CD4-positive, alpha-beta T cell (primary cell): ENCODE results near the gene ANKS3. TPM values are rescaled to one million over a fixed set of nuclear protein-coding genes. Genes with fewer than 3 reads are reported as not detected.

Source experiments
- ATAC-seq: fragments of 200-7000 bp; cut with Tn5 transposase; one replicate; pipeline ENCODE4 v1.10.0; 2022; ENCODE audit warnings: mild to moderate bottlenecking; ENCODE audit not compliant: poor library complexity
- CTCF ChIA-PET: fragments of 350-600 bp; sonication (Branson Sonifier 250); formaldehyde crosslinking; loops from one replicate; lab custom pipeline; 2021; ENCODE audit warnings: antibody characterized with exemption, inconsistent platforms; lab: Charles Lee
- POLR2A ChIA-PET: fragments of 350-600 bp; sonication (Branson Sonifier 250); formaldehyde crosslinking; loops from one replicate; lab custom pipeline; 2021; ENCODE audit warnings: antibody characterized with exemption, inconsistent platforms; lab: Charles Lee
- DNase-seq, 14 experiments: peaks; one replicate each; pipeline ENCODE4 v3.0.0-alpha.2; 2013 to 2020; ENCODE audit warnings: mixed read lengths in 2 of 14
- H3K27ac ChIP-seq, 2 donors: one replicate each; pipeline versions ENCODE4 v1.5.1 to v1.7.0; 2013; ENCODE audit warnings: low read length in 2 of 2, low read depth in 1 of 2, mild to moderate bottlenecking in 1 of 2
- H3K27me3 ChIP-seq, 2 experiments: 1 replicate in 1 of 2; 2 replicates in 1 of 2; pipeline versions ENCODE4 v1.6.1 to v1.7.0; 2013; ENCODE audit warnings: low read length in 2 of 2, control low read depth in 1 of 2, mild to moderate bottlenecking in 1 of 2, moderate library complexity in 1 of 2; ENCODE audit not compliant: insufficient read depth in 2 of 2, control insufficient read depth in 1 of 2
- H3K36me3 ChIP-seq: one replicate; pipeline ENCODE4 v1.6.1; 2013; ENCODE audit warnings: low read length, control low read depth; ENCODE audit not compliant: insufficient read depth
- H3K4me1 ChIP-seq: one replicate; pipeline ENCODE4 v1.6.1; 2013; ENCODE audit warnings: low read length, control low read depth; ENCODE audit not compliant: insufficient read depth
- H3K4me3 ChIP-seq: one replicate; pipeline ENCODE4 v1.5.1; 2013; ENCODE audit warnings: mild to moderate bottlenecking, low read length, moderate library complexity
- H3K9me3 ChIP-seq, 2 experiments: 1 replicate in 1 of 2; 2 replicates in 1 of 2; pipeline versions ENCODE4 v1.6.1 to v1.7.0; 2013; ENCODE audit warnings: low read length in 2 of 2, mild to moderate bottlenecking in 2 of 2, control low read depth in 1 of 2, moderate library complexity in 1 of 2; ENCODE audit not compliant: control insufficient read depth in 1 of 2, insufficient read depth in 1 of 2
- H3K27ac Mint-ChIP-seq: one replicate; pipeline ENCODE4 v1.8.0; 2020; ENCODE audit warnings: mixed read lengths
- H3K27me3 Mint-ChIP-seq: one replicate; pipeline ENCODE4 v1.8.0; 2021; ENCODE audit warnings: mixed read lengths
- H3K36me3 Mint-ChIP-seq: one replicate; pipeline ENCODE4 v1.8.0; 2021; ENCODE audit warnings: low read depth, mixed read lengths
- H3K4me1 Mint-ChIP-seq: one replicate; pipeline ENCODE4 v1.8.0; 2021; ENCODE audit warnings: low read depth, mixed read lengths
- H3K4me3 Mint-ChIP-seq: one replicate; pipeline ENCODE4 v1.8.0; 2020; ENCODE audit warnings: mild to moderate bottlenecking, mixed read lengths
- H3K9me3 Mint-ChIP-seq: one replicate; pipeline ENCODE4 v1.8.0; 2020; ENCODE audit warnings: mixed read lengths
- CTCF ChIP-seq: fragments of 200-600 bp; IDR thresholded peaks from one replicate; pipeline ENCODE4 v1.8.0; 2022; ENCODE audit warnings: antibody characterized with exemption, mild to moderate bottlenecking
- intact Hi-C, 2 experiments: fragments of 100-400 bp; cut with DNase I in 1 of 2; cut with micrococcal nuclease in 1 of 2; formaldehyde crosslinking; loops; one replicate each; pipeline versions ENCODE4 v1.15.1 to v1.9.0; 2023 to 2025; cut with DNase I, micrococcal nuclease
- total RNA-seq, 174 experiments: library from RNA in 2 of 174; stranded (reverse) in 2 of 174; gene quantifications; one replicate each; pipeline ENCODE4 v1.2.3 and lab custom pipeline; 2021 to 2026

ANKS3 gene
- total RNA-seq, 2 experiments from 2014 or later, result 13.5 TPM

GRCh38 chr16:4693956-4694641 lies 40.0 kb downstream of the ANKS3 start:
- Histone ChIP-seq H3K27ac (peak overlapping the region in 1 of 2 donors; percentile 65), H3K27me3 (no peaks in the 10 kb centered on the region), H3K4me1 (peaks cover 25% of the 10 kb centered on the region), H3K36me3 (peaks cover 40% of the 10 kb centered on the region), H3K4me3 (peak overlapping the region; percentile 62), H3K9me3 (no peaks in the 10 kb centered on the region)
- no peaks in the 10 kb centered on the region for H3K9me3 Mint-ChIP-seq
- no peaks in the 10 kb centered on the region for H3K27me3 Mint-ChIP-seq
- ATAC-seq (peak; percentile 47), DNase-seq (peak; percentile 32 to 84 (median 54))
- peak overlapping the region; percentile 89 for H3K27ac Mint-ChIP-seq
- peaks cover 7% of the 10 kb centered on the region for H3K4me1 Mint-ChIP-seq
- POLR2A ChIA-PET, result interaction anchor here (0.5 to 2.3 kb wide), 16 partner anchors 8 to 217 kb away, joined by 3 to 34 read pairs (median 6); partner anchors contain the start of genes ANKS3, DNAAF8, MGRN1 and ROGDI
- peaks cover 25% of the 10 kb centered on the region for H3K36me3 Mint-ChIP-seq
- intact Hi-C loops, result loop anchor here (1.0 to 10.0 kb wide), 10 partner anchors 29 to 401 kb away; partner anchors contain the start of genes MGRN1 (in 2 of the 2), ANKS3 (in 1 of the 2), DNAAF8 (in 1 of the 2) and DNAJA3 (in 1 of the 2)
- CTCF ChIA-PET, result interaction anchor here (0.6 to 1.5 kb wide), 5 partner anchors 40 to 440 kb away, joined by 3 to 7 read pairs (median 4); partner anchors contain the start of genes ANKS3, DNAAF8 and MGRN1
- H3K4me3 Mint-ChIP-seq, result peak overlapping the region; percentile 85
- no peak for TF ChIP-seq CTCF

GRCh38 chr16:4693296-4693955 lies 40.6 kb downstream of the ANKS3 start, which contains the start of gene NUDT16L1:
Gene NUDT16L1, plus strand, starts transcription at chr16:4693562. Its CDS starts 165 bp downstream, at chr16:4693727.
- Mint-ChIP-seq H3K4me1 (peaks cover 7% of the 10 kb centered on the region), H3K36me3 (peaks cover 21% of the 10 kb centered on the region), H3K9me3 (no peaks in the 10 kb centered on the region), H3K4me3 (peak within 1 kb of the TSS; percentile 91), H3K27me3 (no peaks in the 10 kb centered on the region), H3K27ac (peak within 1 kb of the TSS; percentile 89)
- Histone ChIP-seq H3K4me3 (peak within 1 kb of the TSS; percentile 93), H3K27me3 (no peaks in the 10 kb centered on the region), H3K27ac (peak within 1 kb of the TSS; percentile 63 to 81), H3K36me3 (peaks cover 34% of the 10 kb centered on the region), H3K9me3 (no peaks in the 10 kb centered on the region), H3K4me1 (peaks cover 25% of the 10 kb centered on the region)
- TF ChIP-seq CTCF, result no peak
- peak; percentile 90 for ATAC-seq
- DNase-seq, result peak in 13 of 14 experiments; percentile 93 to 99 (median 97)
- ChIA-PET CTCF (interaction anchor here (1.2 to 1.5 kb wide), 4 partner anchors 41 to 439 kb away, joined by 3 to 7 read pairs (median 4); partner anchors contain the start of genes ANKS3, DNAAF8 and MGRN1), POLR2A (interaction anchor here (0.6 to 2.3 kb wide), 17 partner anchors 9 to 217 kb away, joined by 3 to 34 read pairs (median 5); partner anchors contain the start of genes ANKS3, DNAAF8, MGRN1 and ROGDI)
- intact Hi-C loops, result loop anchor here (1.0 to 10.0 kb wide), 10 partner anchors 29 to 401 kb away; partner anchors contain the start of genes MGRN1 (in 2 of the 2), ANKS3 (in 1 of the 2), DNAAF8 (in 1 of the 2) and DNAJA3 (in 1 of the 2)
